ENCODE results near the gene HOMER2.

Gene HOMER2

DNA sequence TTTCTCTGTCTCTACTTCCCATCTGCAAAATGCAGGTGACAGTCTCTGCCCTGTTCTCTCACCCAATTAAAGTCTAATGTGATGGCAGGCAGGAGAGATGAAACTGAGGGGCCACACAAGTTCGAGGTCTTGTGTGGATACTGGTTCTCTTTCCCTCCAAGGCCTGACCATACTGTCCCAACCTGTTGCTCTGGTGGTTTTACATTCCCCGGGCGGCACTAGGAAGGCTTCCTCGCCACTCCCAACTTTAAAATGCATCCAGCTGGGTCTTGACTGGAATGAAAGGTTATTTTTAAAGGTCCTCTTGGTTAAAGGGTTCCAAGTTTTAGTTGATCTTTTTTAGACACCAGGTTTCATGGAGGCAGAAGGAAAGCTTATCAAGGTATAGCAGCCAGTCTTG is 105.9 kb downstream of the HOMER2 start:
- WGBS, 2 donors (ENCODE audit: extremely low coverage in 2 of 2, insufficient read length in 2 of 2, insufficient replicate concordance in 1 of 2) = no CpG with 5 or more reads among the region's 4 CpGs
- no peak overlapping the region for H3K4me3 ChIP-seq (ENCODE audit: low read length in 2 of 2)
- no peak overlapping the region for H2BK5ac ChIP-seq (ENCODE audit: low read length)

DNA sequence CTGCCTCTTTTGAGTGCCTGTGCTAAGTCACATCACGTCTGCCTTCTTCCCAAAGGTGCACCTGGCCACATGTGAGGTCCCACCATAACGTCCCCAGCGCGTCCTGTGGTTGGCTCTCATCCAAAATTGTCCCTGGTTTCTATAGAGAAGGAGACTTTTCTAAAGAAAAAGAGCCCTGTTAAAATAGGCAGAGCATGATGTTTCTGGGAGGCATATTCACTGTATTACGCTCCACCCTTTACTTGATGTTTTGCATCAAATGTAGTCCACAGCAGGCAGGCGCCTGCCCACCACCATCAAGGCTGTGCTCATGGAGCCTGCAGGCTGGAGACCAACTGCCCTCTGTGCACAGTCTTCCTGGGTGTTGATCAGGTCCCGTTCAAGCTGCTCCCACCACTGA is 106.8 kb downstream of the HOMER2 start:
- Histone ChIP-seq H3K4me1 (ENCODE audit: control insufficient read depth in 2 of 2, insufficient read depth in 1 of 2, low read depth in 1 of 2, low read length in 2 of 2) (peaks cover 7 to 8% of the 10 kb centered on the region in 2 donors), H3K36me3 (replicated peaks in 1 of 2; ENCODE audit: control insufficient read depth in 2 of 2, insufficient read depth in 2 of 2, low read length in 2 of 2) (peaks cover 2 to 5% of the 10 kb centered on the region in 2 donors), H3K23ac (ENCODE audit: low read depth, low read length, poor library complexity) (peak overlapping the region; percentile 61), H4K91ac (ENCODE audit: low read depth, low read length, poor library complexity) (no peak overlapping the region), H3K4ac (ENCODE audit: low read length) (no peak overlapping the region), H2BK15ac (ENCODE audit: low read length) (no peak overlapping the region), H2AK5ac (ENCODE audit: low read depth, low read length) (no peak overlapping the region), H3K79me1 (ENCODE audit: low read depth, low read length) (no peaks in the 10 kb centered on the region), H3K18ac (ENCODE audit: low read length) (peak overlapping the region; percentile 29), H2BK12ac (ENCODE audit: low read length) (no peak overlapping the region), H3K4me3 (ENCODE audit: low read length in 2 of 2) (no peak overlapping the region), H3K27me3 (ENCODE audit: control insufficient read depth in 3 of 3, insufficient read depth in 3 of 3, low read depth in 1 of 3, low read length in 3 of 3) (peaks cover 0 to 2% (median 0%) of the 10 kb centered on the region in 3 experiments), H2BK120ac (ENCODE audit: low read depth, low read length) (no peak overlapping the region), H3K9me3 (replicated peaks in 1 of 2; ENCODE audit: control insufficient read depth in 2 of 2, insufficient read depth in 1 of 2, low read depth in 1 of 2, low read length in 2 of 2) (peaks cover 2 to 5% of the 10 kb centered on the region in 2 donors), H4K8ac (ENCODE audit: low read depth, low read length) (no peak overlapping the region), H3K14ac (ENCODE audit: low read length) (no peak overlapping the region), H3K27ac (replicated peaks; ENCODE audit: low read length) (no peak overlapping the region), H3K4me2 (ENCODE audit: insufficient read depth, low read length, poor library complexity, severe bottlenecking) (no peak overlapping the region), H3K9ac (ENCODE audit: low read depth, low read length, poor library complexity) (no peak overlapping the region), H2BK5ac (ENCODE audit: low read length) (no peak overlapping the region), H2AFZ (ENCODE audit: low read length) (no peak overlapping the region)
- no CpG with 5 or more reads among the region's 7 CpGs for WGBS, 2 donors (ENCODE audit: extremely low coverage in 2 of 2, insufficient read length in 2 of 2, insufficient replicate concordance in 1 of 2)
- no peak for DNase-seq (ENCODE audit: low spot score)

More for the DNA sequence above, 105.9 kb downstream of the HOMER2 start:
- no peak overlapping the region for H2BK120ac ChIP-seq (ENCODE audit: low read depth, low read length)
- no peak overlapping the region for H2BK15ac ChIP-seq (ENCODE audit: low read length)
- no peak overlapping the region for H2BK12ac ChIP-seq (ENCODE audit: low read length)
- H3K14ac ChIP-seq (ENCODE audit: low read length) = no peak overlapping the region
- H3K36me3 ChIP-seq (replicated peaks in 1 of 2; ENCODE audit: control insufficient read depth in 2 of 2, insufficient read depth in 2 of 2, low read length in 2 of 2) = peaks cover 4 to 11% of the 10 kb centered on the region in 2 donors
- H3K79me1 ChIP-seq (ENCODE audit: low read depth, low read length) = no peaks in the 10 kb centered on the region
- H4K8ac ChIP-seq (ENCODE audit: low read depth, low read length) = no peak overlapping the region
- no peak overlapping the region for H3K18ac ChIP-seq (ENCODE audit: low read length)
- no peak overlapping the region for H3K4ac ChIP-seq (ENCODE audit: low read length)
- DNase-seq (ENCODE audit: low spot score) = no peak
- H2AK5ac ChIP-seq (ENCODE audit: low read depth, low read length) = no peak overlapping the region
- no peak overlapping the region for H4K91ac ChIP-seq (ENCODE audit: low read depth, low read length, poor library complexity)
- no peak overlapping the region for H2AFZ ChIP-seq (ENCODE audit: low read length)
- H3K9me3 ChIP-seq (replicated peaks in 1 of 2; ENCODE audit: control insufficient read depth in 2 of 2, insufficient read depth in 1 of 2, low read depth in 1 of 2, low read length in 2 of 2) = peaks cover 2 to 5% of the 10 kb centered on the region in 2 donors
- no peak overlapping the region for H3K9ac ChIP-seq (ENCODE audit: low read depth, low read length, poor library complexity)
- no peak overlapping the region for H3K27ac ChIP-seq (replicated peaks; ENCODE audit: low read length)
- H3K27me3 ChIP-seq (ENCODE audit: control insufficient read depth in 3 of 3, insufficient read depth in 3 of 3, low read depth in 1 of 3, low read length in 3 of 3) = peaks cover 0 to 2% (median 0%) of the 10 kb centered on the region in 3 experiments
- H3K4me1 ChIP-seq (ENCODE audit: control insufficient read depth in 2 of 2, insufficient read depth in 1 of 2, low read depth in 1 of 2, low read length in 2 of 2) = peaks cover 7 to 8% of the 10 kb centered on the region in 2 donors
- H3K4me2 ChIP-seq (ENCODE audit: insufficient read depth, low read length, poor library complexity, severe bottlenecking) = no peak overlapping the region
- H3K23ac ChIP-seq (ENCODE audit: low read depth, low read length, poor library complexity) = no peak overlapping the region

DNA sequence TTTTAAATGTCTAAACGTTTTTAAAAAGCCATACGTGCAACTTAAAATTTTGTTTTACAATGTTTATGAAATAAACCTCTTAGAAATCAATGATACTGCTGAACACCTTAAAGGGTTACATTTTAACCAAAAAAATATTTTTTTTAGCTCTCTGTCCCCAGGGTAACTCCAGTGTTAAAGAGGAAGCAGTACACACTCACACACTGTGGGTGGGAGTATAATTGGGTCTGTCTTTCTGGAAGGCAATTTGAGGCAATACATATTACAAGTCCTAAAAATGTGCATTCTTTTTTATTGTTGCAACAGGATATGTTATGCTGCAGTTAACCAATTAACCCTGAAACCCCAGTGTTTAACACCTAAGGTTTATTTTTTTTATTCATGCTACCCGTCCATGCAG is 109.0 kb downstream of the HOMER2 start:
- H2BK5ac ChIP-seq (ENCODE audit: low read length) = no peak overlapping the region
- DNase-seq (ENCODE audit: low spot score) = no peak
- no peak overlapping the region for H4K91ac ChIP-seq (ENCODE audit: low read depth, low read length, poor library complexity)
- no peak overlapping the region for H3K9ac ChIP-seq (ENCODE audit: low read depth, low read length, poor library complexity)
- peaks cover 0 to 2% of the 10 kb centered on the region in 2 donors for H3K36me3 ChIP-seq (replicated peaks in 1 of 2; ENCODE audit: control insufficient read depth in 2 of 2, insufficient read depth in 2 of 2, low read length in 2 of 2)
- no CpG with 5 or more reads among the region's 3 CpGs for WGBS, 2 donors (ENCODE audit: extremely low coverage in 2 of 2, insufficient read length in 2 of 2, insufficient replicate concordance in 1 of 2)
- no peak overlapping the region for H2AK5ac ChIP-seq (ENCODE audit: low read depth, low read length)
- no peak overlapping the region for H3K18ac ChIP-seq (ENCODE audit: low read length)
- H3K4ac ChIP-seq (ENCODE audit: low read length) = no peak overlapping the region
- H3K27ac ChIP-seq (replicated peaks; ENCODE audit: low read length) = no peak overlapping the region
- no peak overlapping the region for H2BK15ac ChIP-seq (ENCODE audit: low read length)
- no peak overlapping the region for H2BK120ac ChIP-seq (ENCODE audit: low read depth, low read length)
- no peak overlapping the region for H2AFZ ChIP-seq (ENCODE audit: low read length)
- H3K23ac ChIP-seq (ENCODE audit: low read depth, low read length, poor library complexity) = no peak overlapping the region
- no peak overlapping the region for H4K8ac ChIP-seq (ENCODE audit: low read depth, low read length)
- no peak overlapping the region for H3K4me3 ChIP-seq (ENCODE audit: low read length in 2 of 2)
- H3K79me1 ChIP-seq (ENCODE audit: low read depth, low read length) = no peaks in the 10 kb centered on the region
- H2BK12ac ChIP-seq (ENCODE audit: low read length) = no peak overlapping the region
- no peak overlapping the region for H3K4me2 ChIP-seq (ENCODE audit: insufficient read depth, low read length, poor library complexity, severe bottlenecking)
- no peaks in the 10 kb centered on the region for H3K4me1 ChIP-seq (ENCODE audit: control insufficient read depth in 2 of 2, insufficient read depth in 1 of 2, low read depth in 1 of 2, low read length in 2 of 2)
- no peak overlapping the region for H3K14ac ChIP-seq (ENCODE audit: low read length)
- H3K9me3 ChIP-seq (replicated peaks in 1 of 2; ENCODE audit: control insufficient read depth in 2 of 2, insufficient read depth in 1 of 2, low read depth in 1 of 2, low read length in 2 of 2) = peaks cover 2 to 5% of the 10 kb centered on the region in 2 donors
- peaks cover 0 to 2% (median 0%) of the 10 kb centered on the region in 3 experiments for H3K27me3 ChIP-seq (ENCODE audit: control insufficient read depth in 3 of 3, insufficient read depth in 3 of 3, low read depth in 1 of 3, low read length in 3 of 3)

DNA sequence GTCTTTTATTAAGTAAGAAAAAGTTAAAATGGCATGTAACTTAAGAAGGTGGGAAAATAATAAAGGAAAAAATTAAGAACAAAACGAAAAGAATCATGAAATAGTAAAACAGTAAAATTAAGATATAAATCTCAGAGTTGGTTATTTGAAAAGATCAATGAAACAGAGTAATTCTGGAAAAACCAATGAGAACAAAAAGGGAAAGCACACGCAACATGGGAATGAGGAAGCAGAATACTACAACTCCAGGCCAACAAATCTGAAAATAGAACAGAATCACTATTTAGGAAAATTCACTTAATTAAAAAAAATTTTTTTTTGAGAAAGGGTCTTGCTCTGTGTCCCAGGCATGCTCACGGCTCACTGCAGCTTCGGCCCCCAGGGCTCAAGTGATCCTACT is 112.4 kb downstream of the HOMER2 start:
- H3K9me3 ChIP-seq (replicated peaks in 1 of 2; ENCODE audit: control insufficient read depth in 2 of 2, insufficient read depth in 1 of 2, low read depth in 1 of 2, low read length in 2 of 2) = peaks cover 2 to 10% of the 10 kb centered on the region in 2 donors
- no peak overlapping the region for H3K4me3 ChIP-seq (ENCODE audit: low read length in 2 of 2)
- peaks cover 0 to 2% (median 0%) of the 10 kb centered on the region in 3 experiments for H3K27me3 ChIP-seq (ENCODE audit: control insufficient read depth in 3 of 3, insufficient read depth in 3 of 3, low read depth in 1 of 3, low read length in 3 of 3)
- H4K91ac ChIP-seq (ENCODE audit: low read depth, low read length, poor library complexity) = no peak overlapping the region
- H3K79me1 ChIP-seq (ENCODE audit: low read depth, low read length) = no peaks in the 10 kb centered on the region
- H3K23ac ChIP-seq (ENCODE audit: low read depth, low read length, poor library complexity) = no peak overlapping the region
- H2BK5ac ChIP-seq (ENCODE audit: low read length) = no peak overlapping the region
- no peak overlapping the region for H3K9ac ChIP-seq (ENCODE audit: low read depth, low read length, poor library complexity)
- no peak overlapping the region for H2AFZ ChIP-seq (ENCODE audit: low read length)
- no peak overlapping the region for H3K27ac ChIP-seq (replicated peaks; ENCODE audit: low read length)
- no peak for DNase-seq (ENCODE audit: low spot score)
- H3K4me1 ChIP-seq (ENCODE audit: control insufficient read depth in 2 of 2, insufficient read depth in 1 of 2, low read depth in 1 of 2, low read length in 2 of 2) = no peaks in the 10 kb centered on the region
- no peak overlapping the region for H2AK5ac ChIP-seq (ENCODE audit: low read depth, low read length)
- H2BK120ac ChIP-seq (ENCODE audit: low read depth, low read length) = no peak overlapping the region
- H2BK15ac ChIP-seq (ENCODE audit: low read length) = no peak overlapping the region
- H3K4ac ChIP-seq (ENCODE audit: low read length) = no peak overlapping the region
- WGBS, 2 donors (ENCODE audit: extremely low coverage in 2 of 2, insufficient read length in 2 of 2, insufficient replicate concordance in 1 of 2) = no CpG with 5 or more reads among the region's 4 CpGs
- no peak overlapping the region for H3K14ac ChIP-seq (ENCODE audit: low read length)
- H2BK12ac ChIP-seq (ENCODE audit: low read length) = no peak overlapping the region
- H3K4me2 ChIP-seq (ENCODE audit: insufficient read depth, low read length, poor library complexity, severe bottlenecking) = no peak overlapping the region
- H4K8ac ChIP-seq (ENCODE audit: low read depth, low read length) = no peak overlapping the region
- H3K36me3 ChIP-seq (replicated peaks in 1 of 2; ENCODE audit: control insufficient read depth in 2 of 2, insufficient read depth in 2 of 2, low read length in 2 of 2) = peaks cover 11 to 30% of the 10 kb centered on the region in 2 donors
- H3K18ac ChIP-seq (ENCODE audit: low read length) = no peak overlapping the region

All from neuronal stem cell (in vitro differentiated cells).